Stimulated activated CD4-positive, alpha-beta T cell treated with anti-CD3 and anti-CD28 coated beads, TNF-alpha, amount 100 ng/mL, for 24 hours (primary cell): Measurements from ENCODE around the gene ARHGAP25.

Source experiments
- DNase-seq, 3 experiments: peaks; one replicate each; pipeline ENCODE4 v3.0.0-alpha.2; 2020; ENCODE audit warnings: low read depth in 3 of 3

Gene ARHGAP25

GRCh38 chr2:68860111-68860510 lies 125.5 kb downstream of the ARHGAP25 start:
- DNase-seq: no peak

GRCh38 chr2:68861330-68861729 lies 126.7 kb downstream of the ARHGAP25 start:
- no peak for DNase-seq

GRCh38 chr2:68862889-68863288 lies 128.3 kb downstream of the ARHGAP25 start:
- DNase-seq: no peak

GRCh38 chr2:68863996-68864395 lies 129.4 kb downstream of the ARHGAP25 start:
- DNase-seq: no peak

GRCh38 chr2:68865108-68865507 lies 130.5 kb downstream of the ARHGAP25 start:
- no peak for DNase-seq

GRCh38 chr2:68870215-68870614 lies 135.6 kb downstream of the ARHGAP25 start:
- no peak for DNase-seq

- no peak for DNase-seq
These were observed 136.7 kb downstream of the ARHGAP25 start, which contains the start of gene BMP10 for GRCh38 chr2:68871159-68871764. TSS of gene BMP10 (minus strand) at chr2:68871397. CDS start at chr2:68871358, 39 bp downstream.
